ENCODE data around the gene RALGPS1.

DNA sequence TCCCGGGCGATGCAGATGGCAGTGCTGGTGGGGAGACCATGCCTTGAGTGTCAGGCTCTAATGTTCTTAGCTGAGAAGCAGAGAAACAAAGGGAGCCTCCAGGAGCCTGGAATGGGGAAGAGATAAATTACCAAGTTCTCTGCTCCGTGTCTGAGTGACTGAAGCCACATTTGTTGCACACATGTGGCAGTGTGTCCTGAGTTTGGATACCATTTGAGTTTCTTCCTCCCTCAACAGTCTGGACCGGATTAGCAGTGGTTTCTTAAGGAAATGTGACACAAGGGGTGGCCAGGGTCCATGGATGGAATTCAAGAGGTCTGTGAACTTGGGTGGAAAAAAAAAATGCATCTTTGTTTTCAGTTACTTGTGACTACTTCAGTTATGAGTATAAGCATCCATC is 299.3 kb downstream of the RALGPS1 start:
- no peak for TF ChIP-seq NFE2L2 (conservative IDR thresholded peaks at IDR 0.05; ENCODE audit: low read length)
- TF ChIP-seq POLR2A (IDR thresholded peaks at IDR 0.05; ENCODE audit: low read length), result no peak
- no peak for TF ChIP-seq RAD21 (conservative IDR thresholded peaks at IDR 0.05 in 1 of 2, IDR thresholded peaks at IDR 0.05 in 1 of 2)
- no peak for TF ChIP-seq RCOR1 (IDR thresholded peaks at IDR 0.05; ENCODE audit: low read depth, low read length)
- TF ChIP-seq, protein P1, sequence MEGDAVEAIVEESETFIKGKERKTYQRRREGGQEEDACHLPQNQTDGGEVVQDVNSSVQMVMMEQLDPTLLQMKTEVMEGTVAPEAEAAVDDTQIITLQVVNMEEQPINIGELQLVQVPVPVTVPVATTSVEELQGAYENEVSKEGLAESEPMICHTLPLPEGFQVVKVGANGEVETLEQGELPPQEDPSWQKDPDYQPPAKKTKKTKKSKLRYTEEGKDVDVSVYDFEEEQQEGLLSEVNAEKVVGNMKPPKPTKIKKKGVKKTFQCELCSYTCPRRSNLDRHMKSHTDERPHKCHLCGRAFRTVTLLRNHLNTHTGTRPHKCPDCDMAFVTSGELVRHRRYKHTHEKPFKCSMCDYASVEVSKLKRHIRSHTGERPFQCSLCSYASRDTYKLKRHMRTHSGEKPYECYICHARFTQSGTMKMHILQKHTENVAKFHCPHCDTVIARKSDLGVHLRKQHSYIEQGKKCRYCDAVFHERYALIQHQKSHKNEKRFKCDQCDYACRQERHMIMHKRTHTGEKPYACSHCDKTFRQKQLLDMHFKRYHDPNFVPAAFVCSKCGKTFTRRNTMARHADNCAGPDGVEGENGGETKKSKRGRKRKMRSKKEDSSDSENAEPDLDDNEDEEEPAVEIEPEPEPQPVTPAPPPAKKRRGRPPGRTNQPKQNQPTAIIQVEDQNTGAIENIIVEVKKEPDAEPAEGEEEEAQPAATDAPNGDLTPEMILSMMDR (IDR thresholded peaks at IDR 0.05), result no peak
- no peak for TF ChIP-seq EP300 (IDR thresholded peaks at IDR 0.05)
- TF ChIP-seq, protein P2, sequence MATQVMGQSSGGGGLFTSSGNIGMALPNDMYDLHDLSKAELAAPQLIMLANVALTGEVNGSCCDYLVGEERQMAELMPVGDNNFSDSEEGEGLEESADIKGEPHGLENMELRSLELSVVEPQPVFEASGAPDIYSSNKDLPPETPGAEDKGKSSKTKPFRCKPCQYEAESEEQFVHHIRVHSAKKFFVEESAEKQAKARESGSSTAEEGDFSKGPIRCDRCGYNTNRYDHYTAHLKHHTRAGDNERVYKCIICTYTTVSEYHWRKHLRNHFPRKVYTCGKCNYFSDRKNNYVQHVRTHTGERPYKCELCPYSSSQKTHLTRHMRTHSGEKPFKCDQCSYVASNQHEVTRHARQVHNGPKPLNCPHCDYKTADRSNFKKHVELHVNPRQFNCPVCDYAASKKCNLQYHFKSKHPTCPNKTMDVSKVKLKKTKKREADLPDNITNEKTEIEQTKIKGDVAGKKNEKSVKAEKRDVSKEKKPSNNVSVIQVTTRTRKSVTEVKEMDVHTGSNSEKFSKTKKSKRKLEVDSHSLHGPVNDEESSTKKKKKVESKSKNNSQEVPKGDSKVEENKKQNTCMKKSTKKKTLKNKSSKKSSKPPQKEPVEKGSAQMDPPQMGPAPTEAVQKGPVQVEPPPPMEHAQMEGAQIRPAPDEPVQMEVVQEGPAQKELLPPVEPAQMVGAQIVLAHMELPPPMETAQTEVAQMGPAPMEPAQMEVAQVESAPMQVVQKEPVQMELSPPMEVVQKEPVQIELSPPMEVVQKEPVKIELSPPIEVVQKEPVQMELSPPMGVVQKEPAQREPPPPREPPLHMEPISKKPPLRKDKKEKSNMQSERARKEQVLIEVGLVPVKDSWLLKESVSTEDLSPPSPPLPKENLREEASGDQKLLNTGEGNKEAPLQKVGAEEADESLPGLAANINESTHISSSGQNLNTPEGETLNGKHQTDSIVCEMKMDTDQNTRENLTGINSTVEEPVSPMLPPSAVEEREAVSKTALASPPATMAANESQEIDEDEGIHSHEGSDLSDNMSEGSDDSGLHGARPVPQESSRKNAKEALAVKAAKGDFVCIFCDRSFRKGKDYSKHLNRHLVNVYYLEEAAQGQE (IDR thresholded peaks at IDR 0.05), result no peak
- no peak for TF ChIP-seq NPAS2 (CRISPR knock-in tag; IDR thresholded peaks at IDR 0.05; ENCODE audit: borderline replicate concordance)
- TF ChIP-seq BHLHE40 (IDR thresholded peaks at IDR 0.05; ENCODE audit: low read depth, low read length), result no peak
- TF ChIP-seq BCL3 (IDR thresholded peaks at IDR 0.05), result no peak
- no peak for TF ChIP-seq JUN (IDR thresholded peaks at IDR 0.05)

Measured in A549 (cell line).